Right atrium auricular region (tissue), 2 donors: ENCODE data around the gene SSR2. TPM values are rescaled to one million over a fixed set of nuclear protein-coding genes. Genes with fewer than 3 reads are reported as not detected.
A peak's percentile ranks its signal among the peaks of the same experiment; 100 is the strongest.

Source experiments
- DNase-seq: peaks from one replicate; pipeline ENCODE4 v3.0.0-alpha.2; 2019; ENCODE audit warnings: low spot score
- H3K27ac ChIP-seq, 2 donors: fragments of 200-600 bp; sonication (generic); 1 replicate in 1 of 2; 2 replicates in 1 of 2; pipeline ENCODE4 v1.5.1; 2016 to 2019
- H3K27me3 ChIP-seq, 2 donors: fragments of 200-600 bp; sonication (generic); one replicate each; pipeline versions ENCODE4 v1.5.1 to v1.6.0; 2017 to 2019
- H3K36me3 ChIP-seq: fragments of 200-600 bp; sonication (generic); one replicate; pipeline ENCODE4 v1.5.1; 2016
- H3K4me1 ChIP-seq, 2 donors: fragments of 200-600 bp; sonication (generic); one replicate each; pipeline versions ENCODE4 v1.5.1 to v1.6.0; 2017 to 2019
- H3K4me3 ChIP-seq, 2 donors: fragments of 200-600 bp; sonication (generic); 1 replicate in 1 of 2; 2 replicates in 1 of 2; pipeline ENCODE4 v1.5.1; 2017 to 2019; ENCODE audit warnings: mild to moderate bottlenecking in 1 of 2, moderate library complexity in 1 of 2
- H3K9me3 ChIP-seq, 2 donors: fragments of 200-600 bp; sonication (generic); one replicate each; pipeline ENCODE4 v1.5.1; 2019
- total RNA-seq, 2 donors: library from RNA; depleted of rRNA; stranded (reverse); fragments of >200 nt; gene quantifications; one replicate each; pipeline ENCODE4 v1.1.0, GENCODE V29; 2016
- TF ChIP-seq, protein P1 (sequence below), 2 donors: fragments of 200-600 bp; sonication (generic); IDR thresholded peaks; one replicate each; pipeline ENCODE4 v1.5.1; 2019; ENCODE audit warnings: antibody characterized with exemption in 2 of 2

SSR2 gene
- total RNA-seq, 2 donors from 2014 or later: 87.6 to 206 TPM

DNA sequence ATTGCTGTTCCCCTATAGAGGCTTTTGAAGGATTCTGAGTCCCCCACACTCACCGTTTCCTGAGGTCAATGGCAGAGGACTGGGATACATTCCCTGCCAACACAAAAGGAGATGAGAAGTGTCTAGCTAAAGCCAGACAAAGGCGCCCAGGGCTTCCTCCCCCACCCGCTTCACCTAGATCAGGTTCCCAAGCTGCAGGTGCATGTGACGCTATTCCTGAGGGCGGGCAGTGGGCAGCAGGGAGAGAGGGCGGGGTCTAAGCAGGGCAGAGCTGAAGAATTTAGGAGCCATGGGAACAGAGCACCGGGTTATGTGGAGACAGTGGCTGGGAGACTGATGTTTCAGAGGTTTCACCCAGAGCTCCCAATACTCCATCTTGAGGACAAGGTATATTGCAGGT is 36.4 kb downstream of the SSR2 start:
- Histone ChIP-seq H3K9me3 (no peaks in the 10 kb centered on the region), H3K4me1 (peaks cover 0 to 63% of the 10 kb centered on the region in 2 donors), H3K4me3 (no peak overlapping the region), H3K27me3 (no peaks in the 10 kb centered on the region), H3K27ac (peak overlapping the region; percentile 96 to 98), H3K36me3 (no peaks in the 10 kb centered on the region)
- TF ChIP-seq, protein P1, sequence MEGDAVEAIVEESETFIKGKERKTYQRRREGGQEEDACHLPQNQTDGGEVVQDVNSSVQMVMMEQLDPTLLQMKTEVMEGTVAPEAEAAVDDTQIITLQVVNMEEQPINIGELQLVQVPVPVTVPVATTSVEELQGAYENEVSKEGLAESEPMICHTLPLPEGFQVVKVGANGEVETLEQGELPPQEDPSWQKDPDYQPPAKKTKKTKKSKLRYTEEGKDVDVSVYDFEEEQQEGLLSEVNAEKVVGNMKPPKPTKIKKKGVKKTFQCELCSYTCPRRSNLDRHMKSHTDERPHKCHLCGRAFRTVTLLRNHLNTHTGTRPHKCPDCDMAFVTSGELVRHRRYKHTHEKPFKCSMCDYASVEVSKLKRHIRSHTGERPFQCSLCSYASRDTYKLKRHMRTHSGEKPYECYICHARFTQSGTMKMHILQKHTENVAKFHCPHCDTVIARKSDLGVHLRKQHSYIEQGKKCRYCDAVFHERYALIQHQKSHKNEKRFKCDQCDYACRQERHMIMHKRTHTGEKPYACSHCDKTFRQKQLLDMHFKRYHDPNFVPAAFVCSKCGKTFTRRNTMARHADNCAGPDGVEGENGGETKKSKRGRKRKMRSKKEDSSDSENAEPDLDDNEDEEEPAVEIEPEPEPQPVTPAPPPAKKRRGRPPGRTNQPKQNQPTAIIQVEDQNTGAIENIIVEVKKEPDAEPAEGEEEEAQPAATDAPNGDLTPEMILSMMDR (IDR thresholded peaks at IDR 0.05): no peak
- no peak for DNase-seq

DNA sequence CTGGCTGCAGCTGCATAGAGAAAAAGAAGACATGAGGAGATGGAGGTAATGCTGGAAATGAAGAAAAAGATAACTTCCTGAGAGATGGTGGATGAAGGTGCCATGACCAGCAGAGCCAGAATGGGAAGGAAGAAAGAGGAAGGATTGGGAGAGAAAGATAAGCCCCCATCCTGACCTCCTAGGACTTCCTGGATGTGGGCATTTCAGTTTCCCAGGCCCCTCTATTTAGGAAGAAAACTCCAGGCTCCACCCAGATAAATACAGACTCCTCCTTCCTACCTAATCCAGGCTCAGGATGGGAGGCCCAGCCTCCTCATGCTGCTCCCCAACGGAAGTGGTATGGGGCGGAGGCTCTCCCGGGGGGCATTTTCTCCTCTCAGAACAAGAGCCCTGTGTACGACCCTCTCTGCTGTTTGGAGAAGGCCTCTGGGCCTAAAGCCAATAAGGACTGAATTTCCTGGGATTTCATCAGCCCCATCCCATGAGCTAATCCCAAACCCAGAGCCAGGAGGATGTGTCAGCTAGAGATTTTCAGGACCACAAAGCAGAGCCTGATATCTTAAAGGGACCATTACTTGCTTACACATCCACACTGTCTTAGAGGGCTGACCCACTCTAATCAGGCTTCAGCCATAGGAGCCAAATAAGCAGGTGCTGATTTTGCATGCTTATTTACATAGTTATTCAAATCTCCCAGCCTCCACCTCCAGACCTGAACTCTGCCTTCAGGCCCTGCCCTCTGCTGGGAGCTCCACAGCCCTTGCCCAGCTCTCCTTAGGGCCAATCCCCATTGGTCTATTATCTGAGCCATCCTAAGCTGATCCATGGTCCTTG is 37.3 kb downstream of the SSR2 start:
- peak; percentile 87 for DNase-seq
- Histone ChIP-seq H3K9me3 (no peaks in the 10 kb centered on the region), H3K36me3 (no peaks in the 10 kb centered on the region), H3K4me3 (peak overlapping the region; percentile 24 to 32), H3K27me3 (no peaks in the 10 kb centered on the region), H3K4me1 (peaks cover 0 to 61% of the 10 kb centered on the region in 2 donors), H3K27ac (peak overlapping the region; percentile 96 to 98)
- TF ChIP-seq, protein P1 (IDR thresholded peaks at IDR 0.05): no peak

DNA sequence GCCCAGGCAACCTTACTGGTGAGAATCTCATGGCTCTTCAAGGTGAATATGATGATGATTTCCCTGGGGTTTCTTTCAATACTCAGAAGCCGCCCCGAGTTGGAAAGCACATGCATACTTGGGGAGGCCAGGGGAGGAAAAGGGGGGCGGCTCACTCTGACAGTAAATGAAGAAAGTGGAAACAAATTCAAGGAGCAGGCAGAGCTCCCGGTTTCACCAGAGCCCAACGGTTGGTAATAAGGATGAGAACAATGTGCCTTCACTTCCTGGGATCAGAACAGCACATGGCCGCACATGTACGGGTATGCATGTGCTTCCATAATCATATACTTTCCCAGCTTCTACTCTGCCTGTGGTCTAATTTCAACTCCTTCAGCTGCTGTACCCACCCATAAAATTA is 38.6 kb downstream of the SSR2 start:
- Histone ChIP-seq H3K27ac (peak overlapping the region; percentile 96 to 98), H3K4me1 (peaks cover 0 to 66% of the 10 kb centered on the region in 2 donors), H3K27me3 (no peaks in the 10 kb centered on the region), H3K36me3 (no peaks in the 10 kb centered on the region), H3K9me3 (no peaks in the 10 kb centered on the region), H3K4me3 (peak overlapping the region; percentile 13 to 32)
- TF ChIP-seq, protein P1 (IDR thresholded peaks at IDR 0.05): no peak
- no peak for DNase-seq

DNA sequence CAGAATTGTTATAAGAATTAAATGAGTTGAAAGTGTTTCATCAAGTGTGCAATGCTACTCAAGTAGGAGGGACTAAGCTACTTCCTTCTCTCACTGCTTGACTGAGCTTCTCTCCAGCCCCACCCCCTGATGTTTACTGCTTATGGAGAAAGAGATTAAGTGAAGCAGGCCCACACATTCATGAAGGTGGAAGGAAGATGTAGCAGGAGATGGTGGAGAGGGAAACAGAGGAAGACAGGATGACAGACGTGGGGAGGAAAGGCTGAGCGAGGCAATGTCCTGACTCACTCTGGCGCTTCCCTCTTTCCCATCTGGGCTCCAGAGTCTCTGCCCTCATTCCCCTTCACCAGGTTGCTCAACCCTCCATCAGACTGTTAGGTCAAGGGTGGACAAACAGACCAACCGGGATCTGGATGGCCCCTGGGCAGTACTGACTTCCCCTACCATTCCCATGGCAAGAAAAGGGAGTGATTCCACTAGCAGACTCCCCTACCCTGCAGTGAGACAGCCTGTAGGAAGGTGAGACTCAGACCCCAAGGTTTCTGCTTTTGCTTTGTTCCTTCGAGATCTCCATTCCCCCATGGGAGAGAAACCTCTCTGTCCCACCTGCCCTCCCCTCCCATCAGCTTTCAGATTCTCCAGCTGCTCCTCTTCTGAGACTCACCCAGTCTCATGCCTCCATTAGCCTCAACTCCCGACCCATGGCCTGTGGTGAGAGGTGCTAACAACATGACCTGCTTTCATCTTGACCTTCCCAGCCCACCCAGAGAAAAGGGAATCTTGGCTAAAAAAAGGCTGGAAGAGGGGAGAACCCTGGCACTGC is 39.3 kb downstream of the SSR2 start:
- H3K9me3 ChIP-seq: no peaks in the 10 kb centered on the region
- H3K27ac ChIP-seq: peak overlapping the region; percentile 96 to 98
- DNase-seq: peak; percentile 77
- peaks cover 0 to 72% of the 10 kb centered on the region in 2 donors for H3K4me1 ChIP-seq
- peak overlapping the region; percentile 13 to 32 for H3K4me3 ChIP-seq
- TF ChIP-seq, protein P1 (IDR thresholded peaks at IDR 0.05): no peak
- no peaks in the 10 kb centered on the region for H3K27me3 ChIP-seq
- H3K36me3 ChIP-seq: no peaks in the 10 kb centered on the region

DNA sequence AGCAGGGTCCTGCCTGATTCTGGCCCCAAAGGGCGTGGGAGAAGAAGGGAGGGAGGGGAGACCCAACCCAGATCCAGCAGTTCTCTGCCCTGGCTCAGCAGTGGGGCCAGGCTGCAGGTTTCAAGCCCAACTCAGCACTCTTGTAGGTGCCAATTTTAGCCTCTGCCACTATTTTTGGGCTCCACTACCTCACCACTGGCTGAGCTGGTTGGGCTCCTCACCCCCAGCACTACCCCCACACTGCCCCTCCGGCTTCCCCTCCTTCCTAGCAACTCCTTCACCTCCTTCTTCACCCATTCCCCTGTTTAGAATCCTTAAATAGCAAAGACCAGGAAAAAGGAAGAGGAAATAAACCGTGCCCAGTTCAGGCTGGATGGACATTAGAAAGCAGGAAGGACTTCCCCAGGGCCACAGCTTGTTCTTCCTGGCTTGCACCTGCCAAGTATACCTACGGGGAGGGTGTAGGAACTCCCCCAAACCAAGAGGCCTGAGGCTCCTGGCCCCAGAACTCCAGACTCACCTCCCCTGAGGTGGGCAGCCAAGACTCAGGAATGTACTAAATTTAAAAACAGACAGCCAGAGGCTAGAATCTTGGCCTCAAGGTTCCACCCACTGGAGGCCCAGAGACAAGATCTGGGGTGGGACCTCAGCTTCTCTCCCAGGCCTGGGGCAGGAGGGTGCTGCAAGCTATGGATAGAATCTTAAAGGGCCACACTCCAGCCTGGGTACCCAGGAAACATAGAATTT is 41.0 kb downstream of the SSR2 start:
- H3K4me3 ChIP-seq: peak overlapping the region; percentile 87 to 97
- peaks cover 0 to 89% of the 10 kb centered on the region in 2 donors for H3K4me1 ChIP-seq
- no peaks in the 10 kb centered on the region for H3K36me3 ChIP-seq
- H3K27ac ChIP-seq: peak overlapping the region; percentile 96 to 98
- H3K27me3 ChIP-seq: no peaks in the 10 kb centered on the region
- no peak for DNase-seq
- TF ChIP-seq, protein P1 (IDR thresholded peaks at IDR 0.05): no peak
- H3K9me3 ChIP-seq: no peaks in the 10 kb centered on the region
